Smooth muscle cell (in vitro differentiated cells): ENCODE data around the gene IGFBP2. TPM values are rescaled to one million over a fixed set of nuclear protein-coding genes. Genes with fewer than 3 reads are reported as not detected.

Experiments
- DNase-seq: peaks from one replicate; lab custom pipeline; 2025; ENCODE audit not compliant: unreplicated experiment; lab: John Stamatoyannopoulos, UW
- H2AFZ ChIP-seq: fragments of 200-600 bp; sonication (generic); 2 replicates; pipeline ENCODE4 v1.6.0; 2016; ENCODE audit warnings: antibody characterized with exemption, low read depth, mild to moderate bottlenecking
- H3F3A ChIP-seq: fragments of 200-600 bp; sonication (generic); 2 replicates; pipeline ENCODE4 v1.6.0; 2017; ENCODE audit warnings: antibody characterized with exemption, low read depth
- H3K27ac ChIP-seq: fragments of 200-600 bp; sonication (generic); 2 replicates; pipeline ENCODE4 v1.5.1; 2016; ENCODE audit warnings: low read depth, mild to moderate bottlenecking
- H3K27me3 ChIP-seq: fragments of 200-600 bp; sonication (generic); 2 replicates; pipeline ENCODE4 v1.6.1; 2016; ENCODE audit warnings: low read depth, mild to moderate bottlenecking
- H3K36me3 ChIP-seq: fragments of 200-600 bp; sonication (generic); 2 replicates; pipeline ENCODE4 v1.5.1; 2016; ENCODE audit warnings: low read depth
- H3K4me1 ChIP-seq: fragments of 200-600 bp; sonication (generic); 2 replicates; pipeline ENCODE4 v1.5.1; 2016; ENCODE audit warnings: low read depth
- H3K4me2 ChIP-seq: fragments of 200-600 bp; sonication (generic); 2 replicates; pipeline ENCODE4 v1.6.0; 2016; ENCODE audit warnings: mild to moderate bottlenecking
- H3K4me3 ChIP-seq: fragments of 200-600 bp; sonication (generic); 2 replicates; pipeline ENCODE4 v1.5.1; 2016; ENCODE audit warnings: mild to moderate bottlenecking
- H3K79me2 ChIP-seq: fragments of 200-600 bp; sonication (generic); 2 replicates; pipeline ENCODE4 v1.6.0; 2016; ENCODE audit warnings: low read depth, mild to moderate bottlenecking
- H3K9ac ChIP-seq: fragments of 200-600 bp; sonication (generic); 2 replicates; pipeline ENCODE4 v1.6.0; 2016; ENCODE audit warnings: low read depth
- H3K9me3 ChIP-seq: fragments of 200-600 bp; sonication (generic); replicated peaks from 2 replicates; pipeline ENCODE4 v1.5.1; 2016; ENCODE audit warnings: low read depth
- H4K20me1 ChIP-seq: fragments of 200-600 bp; sonication (generic); 2 replicates; pipeline ENCODE4 v1.6.0; 2016; ENCODE audit warnings: low read depth
- CTCF ChIP-seq: fragments of 200-600 bp; sonication (generic); IDR thresholded peaks from 2 replicates; pipeline ENCODE4 v1.5.1; 2017; ENCODE audit warnings: borderline replicate concordance, mild to moderate bottlenecking, antibody characterized with exemption; ENCODE audit not compliant: insufficient read depth, poor library complexity, severe bottlenecking
- WGBS: methylation state at CpG from one replicate; pipeline ENCODE4 v1.1.7; 2016; ENCODE audit warnings: low lambda C conversion rate; 5-methylcytosine and 5-hydroxymethylcytosine counted together
- polyA plus RNA-seq: library from polyadenylated mRNA; unstranded; fragments of >200 nt; fragmentation: Nextera tagmentation; extraction: Ambion mirVana; gene quantifications from 2 replicates; pipeline ENCODE4 v1.2.1, GENCODE V29; 2016
- total RNA-seq: library from RNA; depleted of rRNA; stranded (reverse); fragments of >200 nt; gene quantifications from 2 replicates; pipeline ENCODE4 v1.2.3, GENCODE V29; 2014

The IGFBP2 gene
- total RNA-seq (143 and 162 TPM in 2 replicates), polyA plus RNA-seq (225 and 416 TPM in 2 replicates)

GRCh38 chr2:216632952-216633615 lies at the start of gene IGFBP2:
TSS of gene IGFBP2 (plus strand) at chr2:216633420. CDS start at chr2:216633524, 104 bp downstream.
- Histone ChIP-seq H2AFZ (peak within 1 kb of the TSS; percentile 82), H3K27ac (no peak within 1 kb of the TSS), H3K79me2 (peaks cover 10% of the 10 kb centered on the region), H3K4me1 (peaks cover 32% of the 10 kb centered on the region), H4K20me1 (no peaks in the 10 kb centered on the region), H3K4me2 (peak within 1 kb of the TSS; percentile 100), H3K27me3 (peaks cover 17% of the 10 kb centered on the region), H3K36me3 (no peaks in the 10 kb centered on the region), H3F3A (peaks cover 11% of the 10 kb centered on the region), H3K4me3 (peak within 1 kb of the TSS; percentile 64), H3K9ac (no peak within 1 kb of the TSS), H3K9me3 (no peaks in the 10 kb centered on the region)
- 1% methylated on average over 33 of the region's 70 CpGs for WGBS
- TF ChIP-seq CTCF: no peak
- DNase-seq: no peak

GRCh38 chr2:216583606-216584005 lies 49.6 kb upstream of the IGFBP2 start:
- Histone ChIP-seq H3K27me3 (no peaks in the 10 kb centered on the region), H3F3A (no peaks in the 10 kb centered on the region), H3K36me3 (no peaks in the 10 kb centered on the region), H3K9me3 (no peaks in the 10 kb centered on the region), H4K20me1 (no peaks in the 10 kb centered on the region), H3K27ac (peak overlapping the region; percentile 25), H3K4me3 (no peak overlapping the region), H3K4me1 (no peaks in the 10 kb centered on the region), H2AFZ (no peak overlapping the region), H3K79me2 (no peaks in the 10 kb centered on the region), H3K4me2 (no peak overlapping the region), H3K9ac (no peak overlapping the region)
- no peak for DNase-seq
- WGBS: 90% methylated on average over 5 of the region's 5 CpGs
- TF ChIP-seq CTCF: no peak

- Histone ChIP-seq H4K20me1 (no peaks in the 10 kb centered on the region), H3K4me2 (no peak overlapping the region), H3K36me3 (no peaks in the 10 kb centered on the region), H3K4me1 (no peaks in the 10 kb centered on the region), H3K9ac (no peak overlapping the region), H3K27me3 (no peaks in the 10 kb centered on the region), H3K79me2 (no peaks in the 10 kb centered on the region), H3K27ac (no peak overlapping the region), H3K9me3 (no peaks in the 10 kb centered on the region), H3K4me3 (no peak overlapping the region), H3F3A (no peaks in the 10 kb centered on the region), H2AFZ (no peak overlapping the region)
- no peak for TF ChIP-seq CTCF
- no peak for DNase-seq
- WGBS: 90% methylated on average over 8 of the region's 8 CpGs
Measured at GRCh38 chr2:216584112-216584511, 49.1 kb upstream of the IGFBP2 start.

- H3F3A ChIP-seq: no peaks in the 10 kb centered on the region
- H3K79me2 ChIP-seq: no peaks in the 10 kb centered on the region
- no peak for DNase-seq
- no peaks in the 10 kb centered on the region for H3K9me3 ChIP-seq
- no peak overlapping the region for H3K27ac ChIP-seq
- no peak overlapping the region for H3K4me3 ChIP-seq
- H3K36me3 ChIP-seq: no peaks in the 10 kb centered on the region
- no peak overlapping the region for H3K9ac ChIP-seq
- WGBS: 98% methylated on average over 1 of the region's 1 CpG
- H3K4me1 ChIP-seq: no peaks in the 10 kb centered on the region
- TF ChIP-seq CTCF: no peak
- no peaks in the 10 kb centered on the region for H3K27me3 ChIP-seq
- H4K20me1 ChIP-seq: no peaks in the 10 kb centered on the region
- no peak overlapping the region for H2AFZ ChIP-seq
- H3K4me2 ChIP-seq: no peak overlapping the region
Measured at GRCh38 chr2:216585441-216585840, 47.8 kb upstream of the IGFBP2 start.
